ENCODE results near the gene APOL2.

The APOL2 gene

GRCh38 chr22:36196254-36197064, 42.9 kb downstream of the APOL2 start:
- no peaks in the 10 kb centered on the region for H3K9me3 ChIP-seq (replicated peaks; ENCODE audit: insufficient read depth, low read length)
- H3K36me3 ChIP-seq (replicated peaks; ENCODE audit: insufficient read depth, low read length) = no peaks in the 10 kb centered on the region

GRCh38 chr22:36194971-36195370, 44.4 kb downstream of the APOL2 start:
- Histone ChIP-seq H3K79me2 (ENCODE audit: low read length) (no peaks in the 10 kb centered on the region), H3K4me3 (ENCODE audit: low read length) (no peak overlapping the region), H3K27me3 (replicated peaks; ENCODE audit: insufficient read depth, low read length) (no peaks in the 10 kb centered on the region), H3K9me2 (replicated peaks; ENCODE audit: insufficient read depth, low read length) (no peaks in the 10 kb centered on the region), H3K27ac (ENCODE audit: low read length) (no peak overlapping the region), H2AFZ (ENCODE audit: low read length) (no peak overlapping the region), H3K4me1 (ENCODE audit: low read length) (peaks cover 14% of the 10 kb centered on the region), H3K9me3 (replicated peaks; ENCODE audit: insufficient read depth, low read length) (no peaks in the 10 kb centered on the region), H4K20me1 (ENCODE audit: insufficient read depth, low read length) (no peaks in the 10 kb centered on the region), H3K4me2 (ENCODE audit: low read depth, low read length) (no peak overlapping the region), H3K36me3 (replicated peaks; ENCODE audit: insufficient read depth, low read length) (no peaks in the 10 kb centered on the region), H3K9ac (ENCODE audit: low read length) (no peak overlapping the region), H3F3A (ENCODE audit: insufficient read depth, low read length) (no peaks in the 10 kb centered on the region)
- TF ChIP-seq EZH2 (optimal IDR thresholded peaks at IDR 0.05; ENCODE audit: low read depth, low read length) (no peak), EZH2phosphoT487 (IDR thresholded peaks at IDR 0.05; ENCODE audit: low read length) (no peak), CTCF (IDR thresholded peaks at IDR 0.05; ENCODE audit: low read length) (peak; percentile 73)
- peak; percentile 54 for DNase-seq

More at GRCh38 chr22:36196254-36197064, 42.9 kb downstream of the APOL2 start:
- H2AFZ ChIP-seq (ENCODE audit: low read length) = no peak overlapping the region
- H3K9ac ChIP-seq (ENCODE audit: low read length) = no peak overlapping the region
- H3K27ac ChIP-seq (ENCODE audit: low read length) = no peak overlapping the region
- H3K9me2 ChIP-seq (replicated peaks; ENCODE audit: insufficient read depth, low read length) = no peaks in the 10 kb centered on the region
- no peaks in the 10 kb centered on the region for H3K79me2 ChIP-seq (ENCODE audit: low read length)
- no peaks in the 10 kb centered on the region for H3F3A ChIP-seq (ENCODE audit: insufficient read depth, low read length)
- no peak overlapping the region; the same call in 1 of the 2 replicates for H3K4me2 ChIP-seq (ENCODE audit: low read depth, low read length)
- H3K4me3 ChIP-seq (ENCODE audit: low read length) = no peak overlapping the region
- peaks cover 14% of the 10 kb centered on the region for H3K4me1 ChIP-seq (ENCODE audit: low read length)
- no peak for TF ChIP-seq EZH2 (optimal IDR thresholded peaks at IDR 0.05; ENCODE audit: low read depth, low read length)
- no peak for TF ChIP-seq EZH2phosphoT487 (IDR thresholded peaks at IDR 0.05; ENCODE audit: low read length)
- no peak for TF ChIP-seq CTCF (IDR thresholded peaks at IDR 0.05; ENCODE audit: low read length)
- no peaks in the 10 kb centered on the region for H3K27me3 ChIP-seq (replicated peaks; ENCODE audit: insufficient read depth, low read length)
- H4K20me1 ChIP-seq (ENCODE audit: insufficient read depth, low read length) = no peaks in the 10 kb centered on the region
- DNase-seq = no peak

GRCh38 chr22:36194385-36194784, 44.9 kb downstream of the APOL2 start:
- Histone ChIP-seq H3K36me3 (replicated peaks; ENCODE audit: insufficient read depth, low read length) (no peaks in the 10 kb centered on the region), H3K4me3 (ENCODE audit: low read length) (no peak overlapping the region), H3F3A (ENCODE audit: insufficient read depth, low read length) (no peaks in the 10 kb centered on the region), H3K9me2 (replicated peaks; ENCODE audit: insufficient read depth, low read length) (no peaks in the 10 kb centered on the region), H3K79me2 (ENCODE audit: low read length) (no peaks in the 10 kb centered on the region), H3K4me2 (ENCODE audit: low read depth, low read length) (no peak overlapping the region), H2AFZ (ENCODE audit: low read length) (no peak overlapping the region), H3K9me3 (replicated peaks; ENCODE audit: insufficient read depth, low read length) (no peaks in the 10 kb centered on the region), H4K20me1 (ENCODE audit: insufficient read depth, low read length) (no peaks in the 10 kb centered on the region), H3K27me3 (replicated peaks; ENCODE audit: insufficient read depth, low read length) (no peaks in the 10 kb centered on the region), H3K9ac (ENCODE audit: low read length) (no peak overlapping the region), H3K4me1 (ENCODE audit: low read length) (peaks cover 14% of the 10 kb centered on the region), H3K27ac (ENCODE audit: low read length) (no peak overlapping the region)
- DNase-seq = no peak
- TF ChIP-seq EZH2 (optimal IDR thresholded peaks at IDR 0.05; ENCODE audit: low read depth, low read length) = no peak
- TF ChIP-seq EZH2phosphoT487 (IDR thresholded peaks at IDR 0.05; ENCODE audit: low read length) = no peak
- TF ChIP-seq CTCF (IDR thresholded peaks at IDR 0.05; ENCODE audit: low read length) = no peak
